Stomach (tissue), 9 donors: Measurements from ENCODE around the gene RCBTB2. TPM values are rescaled to one million over a fixed set of nuclear protein-coding genes. Genes with fewer than 3 reads are reported as not detected.
A peak's percentile ranks its signal among the peaks of the same experiment; 100 is the strongest.
"Not testable (repeated sequence)": the region's sequence is repeated elsewhere in the genome, so short reads cannot be mapped to it uniquely, and the experiment has no call there.

Experiments used
- DNase-seq, 2 donors: peaks; one replicate each; pipeline versions ENCODE4 v3.0.0 to v3.0.0-alpha.2; 2013 to 2019
- H3K27ac ChIP-seq, 5 donors: fragments of 200-600 bp in 4 of 5; sonication (generic) in 4 of 5; one replicate each; pipeline ENCODE4 v1.5.1; 2013 to 2019; ENCODE audit warnings: mild to moderate bottlenecking in 1 of 5, moderate library complexity in 1 of 5
- H3K27me3 ChIP-seq, 3 donors: fragments of 200-600 bp; sonication (generic); one replicate each; pipeline ENCODE4 v1.5.1; 2017 to 2019; ENCODE audit warnings: mixed run types in 1 of 3
- H3K36me3 ChIP-seq, 4 donors: fragments of 200-600 bp; sonication (generic); 1 replicate in 3 of 4; 2 replicates in 1 of 4; pipeline ENCODE4 v1.5.1; 2016 to 2019
- H3K4me1 ChIP-seq, 4 donors: fragments of 200-600 bp; sonication (generic); one replicate each; pipeline ENCODE4 v1.5.1; 2016 to 2019
- H3K4me3 ChIP-seq, 4 donors: fragments of 200-600 bp; sonication (generic) in 3 of 4; one replicate each; pipeline ENCODE4 v1.5.1; 2016 to 2019; ENCODE audit warnings: mild to moderate bottlenecking in 1 of 4
- H3K9me3 ChIP-seq, 4 donors: fragments of 200-600 bp; sonication (generic); one replicate each; pipeline ENCODE4 v1.5.1; 2016 to 2019
- EP300 ChIP-seq: sonication (generic); formaldehyde crosslinking; IDR thresholded peaks from one replicate; pipeline ENCODE4 v1.6.1; 2017; ENCODE audit warnings: antibody characterized with exemption
- POLR2A ChIP-seq, 4 donors: fragments of 450-650 bp; IDR thresholded peaks; one replicate each; pipeline ENCODE4 v1.6.1; 2016; ENCODE audit warnings: antibody characterized with exemption in 4 of 4, control low read depth in 2 of 4, mild to moderate bottlenecking in 1 of 4, moderate library complexity in 1 of 4
- POLR2AphosphoS5 ChIP-seq, 3 donors: sonication (generic); formaldehyde crosslinking; IDR thresholded peaks; one replicate each; pipeline ENCODE4 v1.6.1; 2016; ENCODE audit warnings: antibody characterized with exemption in 3 of 3
- WGBS, 5 donors: extraction: QIAGEN DNeasy Blood & Tissue Kit in 3 of 5; methylation state at CpG; one replicate each; pipeline versions ENCODE4 v1.1.5 to v1.1.7; 2013 to 2018; 5-methylcytosine and 5-hydroxymethylcytosine counted together
- intact Hi-C: fragments of 100-400 bp; cut with DNase I; formaldehyde crosslinking; loops from one replicate; pipeline ENCODE4 v1.15.1; 2023; ENCODE audit warnings: low total_unique reads
- polyA plus RNA-seq, 3 donors: library from polyadenylated mRNA; stranded (reverse); fragments of 200-250 nt; gene quantifications; one replicate each; pipeline ENCODE4 v1.2.3, GENCODE V29; 2013
- total RNA-seq, 5 donors: library from RNA; depleted of rRNA; stranded (reverse); fragments of >200 nt; gene quantifications; one replicate each; pipeline versions ENCODE4 v1.1.0 to v1.2.3, GENCODE V29; 2014 to 2016
- TF ChIP-seq, protein P1 (sequence below), 7 experiments: fragments of 450-650 bp in 4 of 7; fragments of 200-600 bp in 3 of 7; sonication (generic) in 3 of 7; IDR thresholded peaks; one replicate each; pipeline ENCODE4 v1.5.1; 2016 to 2019; ENCODE audit warnings: antibody characterized with exemption in 7 of 7, control low read depth in 2 of 7, mild to moderate bottlenecking in 1 of 7
- donor health status: healthy with polysubstance abuse.
- donor health status: Bipolar disorder and iron deficiency.
- donor health status: healthy.

RCBTB2 gene
- total and polyA plus RNA-seq, 8 donors = 0.29 to 56.6 (median 7.6) TPM

DNA sequence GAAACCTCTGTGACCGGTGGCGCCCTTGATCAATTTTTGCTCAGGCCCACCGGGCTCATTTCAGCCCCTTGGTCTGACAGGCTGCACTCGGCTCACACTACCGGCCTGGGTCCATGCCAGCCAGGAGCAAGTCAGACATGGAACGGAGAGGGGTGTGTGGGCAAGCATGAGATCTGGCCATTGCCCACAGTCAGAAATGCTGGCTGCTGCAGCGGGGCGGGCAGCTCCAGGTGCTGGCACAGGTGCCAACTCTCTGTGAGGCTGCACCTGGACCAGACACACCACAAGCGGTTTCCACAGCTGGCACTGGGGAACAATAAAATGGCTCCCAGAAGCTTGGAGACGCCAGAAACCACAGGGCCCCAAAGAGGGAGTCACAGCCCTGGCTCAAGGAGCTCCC lies 76.3 kb downstream of the RCBTB2 start:
- Histone ChIP-seq H3K9me3 (peaks cover 0 to under 1% (median 0%) of the 10 kb centered on the region in 4 donors), H3K4me1 (no peaks in the 10 kb centered on the region), H3K36me3 (peaks cover 17 to 70% (median 66%) of the 10 kb centered on the region in 4 donors), H3K27me3 (no peaks in the 10 kb centered on the region), H3K4me3 (no peak overlapping the region), H3K27ac (no peak overlapping the region)
- TF ChIP-seq POLR2A (IDR thresholded peaks at IDR 0.05) = no peak
- TF ChIP-seq POLR2AphosphoS5 (IDR thresholded peaks at IDR 0.05) = no peak
- TF ChIP-seq, protein P1, sequence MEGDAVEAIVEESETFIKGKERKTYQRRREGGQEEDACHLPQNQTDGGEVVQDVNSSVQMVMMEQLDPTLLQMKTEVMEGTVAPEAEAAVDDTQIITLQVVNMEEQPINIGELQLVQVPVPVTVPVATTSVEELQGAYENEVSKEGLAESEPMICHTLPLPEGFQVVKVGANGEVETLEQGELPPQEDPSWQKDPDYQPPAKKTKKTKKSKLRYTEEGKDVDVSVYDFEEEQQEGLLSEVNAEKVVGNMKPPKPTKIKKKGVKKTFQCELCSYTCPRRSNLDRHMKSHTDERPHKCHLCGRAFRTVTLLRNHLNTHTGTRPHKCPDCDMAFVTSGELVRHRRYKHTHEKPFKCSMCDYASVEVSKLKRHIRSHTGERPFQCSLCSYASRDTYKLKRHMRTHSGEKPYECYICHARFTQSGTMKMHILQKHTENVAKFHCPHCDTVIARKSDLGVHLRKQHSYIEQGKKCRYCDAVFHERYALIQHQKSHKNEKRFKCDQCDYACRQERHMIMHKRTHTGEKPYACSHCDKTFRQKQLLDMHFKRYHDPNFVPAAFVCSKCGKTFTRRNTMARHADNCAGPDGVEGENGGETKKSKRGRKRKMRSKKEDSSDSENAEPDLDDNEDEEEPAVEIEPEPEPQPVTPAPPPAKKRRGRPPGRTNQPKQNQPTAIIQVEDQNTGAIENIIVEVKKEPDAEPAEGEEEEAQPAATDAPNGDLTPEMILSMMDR (IDR thresholded peaks at IDR 0.05) = no peak
- TF ChIP-seq EP300 = no peak
- no peak for DNase-seq
- WGBS, 5 donors = 94 to 98% (median 98%) methylated on average over 8 to 10 of the region's 10 CpGs
- intact Hi-C loops = no loop called here

GRCh38 chr13:48451196-48451595 lies 81.7 kb downstream of the RCBTB2 start:
- intact Hi-C loops, DNase-seq, H3K4me3 ChIP-seq, H3K27ac ChIP-seq, H3K27me3 ChIP-seq: not testable (repeated sequence)
- H3K9me3 ChIP-seq = peaks cover 0 to 16% (median 7%) of the 10 kb centered on the region in 4 donors
- H3K36me3 ChIP-seq = peaks cover 0 to 23% (median 22%) of the 10 kb centered on the region in 4 donors
- peaks cover 0 to 22% (median 0%) of the 10 kb centered on the region in 4 donors for H3K4me1 ChIP-seq

DNA sequence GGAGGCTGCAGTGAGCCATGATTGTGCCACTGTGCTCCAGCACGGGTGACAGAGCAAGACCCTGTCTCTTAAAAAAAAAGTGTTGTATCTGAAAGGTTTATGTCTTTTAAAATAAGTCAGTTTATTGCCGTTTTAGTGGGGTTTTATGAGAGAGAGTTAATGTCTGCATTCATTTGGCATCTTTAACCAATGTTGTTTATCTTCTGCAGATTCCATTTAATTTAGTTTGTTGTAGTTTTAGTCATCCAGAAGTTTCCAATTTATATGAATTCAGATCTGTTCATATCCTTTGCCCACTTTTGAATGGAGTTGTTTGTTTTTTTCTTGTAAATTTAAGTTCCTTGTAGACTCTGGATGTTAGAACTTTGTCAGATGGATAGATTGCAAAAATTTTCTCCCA lies 83.2 kb downstream of the RCBTB2 start:
- TF ChIP-seq, protein P1 (IDR thresholded peaks at IDR 0.05) = no peak
- TF ChIP-seq EP300 (no peak), POLR2A (IDR thresholded peaks at IDR 0.05) (no peak), POLR2AphosphoS5 (IDR thresholded peaks at IDR 0.05) (no peak)
- Histone ChIP-seq H3K4me3 (no peak overlapping the region), H3K9me3 (peaks cover 0 to 16% (median 7%) of the 10 kb centered on the region in 4 donors), H3K27ac (peak overlapping the region in 2 of 5 donors; percentile 48 to 66), H3K4me1 (peaks cover 0 to 23% (median 0%) of the 10 kb centered on the region in 4 donors), H3K36me3 (peaks cover 0 to 26% (median 17%) of the 10 kb centered on the region in 4 donors), H3K27me3 (no peaks in the 10 kb centered on the region)
- no peak for DNase-seq
- WGBS, 5 donors = 81 to 88% (median 81%) methylated on average over 2 of the region's 2 CpGs
- intact Hi-C loops = no loop called here

DNA sequence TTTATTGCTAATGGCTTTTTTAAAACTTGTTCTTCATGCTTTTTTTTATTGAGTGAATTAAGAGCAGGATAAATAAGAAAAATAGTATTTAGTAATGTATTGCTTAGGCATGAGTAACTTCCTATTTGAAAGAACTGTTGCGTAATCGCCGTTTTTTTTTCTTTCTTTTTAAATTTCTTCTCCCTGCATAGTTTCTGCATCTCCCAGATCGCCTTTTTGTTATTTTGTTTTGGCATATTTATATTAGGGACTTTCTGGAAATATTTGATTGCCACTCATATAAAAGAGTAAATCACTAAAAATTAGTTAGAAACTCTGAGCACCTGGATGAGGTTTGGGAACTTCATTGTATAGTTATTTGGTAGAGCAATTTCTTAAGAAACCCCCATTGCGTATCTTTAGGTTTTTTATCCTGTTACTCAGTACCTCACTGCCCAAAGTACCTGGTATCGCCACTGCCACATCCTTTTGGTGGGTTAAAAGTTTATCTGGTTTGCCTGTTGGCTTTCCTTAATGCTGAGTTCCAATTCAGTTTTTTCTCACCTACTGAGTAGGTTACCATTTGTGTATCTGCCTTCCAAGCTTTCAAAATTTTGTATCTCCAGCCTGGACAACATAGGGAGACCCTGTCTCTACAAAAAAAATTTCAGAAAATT lies 83.8 kb downstream of the RCBTB2 start:
- Histone ChIP-seq H3K4me1 (peaks cover 0 to 23% (median 0%) of the 10 kb centered on the region in 4 donors), H3K27ac (peak overlapping the region in 2 of 5 donors; percentile 48 to 66), H3K9me3 (peaks cover 0 to 16% (median 7%) of the 10 kb centered on the region in 4 donors), H3K27me3 (no peaks in the 10 kb centered on the region), H3K36me3 (peaks cover 0 to 23% (median 11%) of the 10 kb centered on the region in 4 donors), H3K4me3 (no peak overlapping the region)
- no peak for TF ChIP-seq POLR2AphosphoS5 (IDR thresholded peaks at IDR 0.05)
- TF ChIP-seq EP300 = no peak
- TF ChIP-seq, protein P1 (IDR thresholded peaks at IDR 0.05) = no peak
- TF ChIP-seq POLR2A (IDR thresholded peaks at IDR 0.05) = no peak
- 51 to 63% (median 53%) methylated on average over 6 of the region's 6 CpGs for WGBS, 5 donors
- no peak for DNase-seq
- intact Hi-C loops = no loop called here
